GM18861 (cell line): Measurements from ENCODE around the gene GLB1L3.

Source experiments
- ATAC-seq: cut with Tn5 transposase; IDR thresholded peaks from one replicate; pipeline ENCODE4 v1.9.1; 2021; ENCODE audit not compliant: unreplicated experiment

GLB1L3 gene

DNA sequence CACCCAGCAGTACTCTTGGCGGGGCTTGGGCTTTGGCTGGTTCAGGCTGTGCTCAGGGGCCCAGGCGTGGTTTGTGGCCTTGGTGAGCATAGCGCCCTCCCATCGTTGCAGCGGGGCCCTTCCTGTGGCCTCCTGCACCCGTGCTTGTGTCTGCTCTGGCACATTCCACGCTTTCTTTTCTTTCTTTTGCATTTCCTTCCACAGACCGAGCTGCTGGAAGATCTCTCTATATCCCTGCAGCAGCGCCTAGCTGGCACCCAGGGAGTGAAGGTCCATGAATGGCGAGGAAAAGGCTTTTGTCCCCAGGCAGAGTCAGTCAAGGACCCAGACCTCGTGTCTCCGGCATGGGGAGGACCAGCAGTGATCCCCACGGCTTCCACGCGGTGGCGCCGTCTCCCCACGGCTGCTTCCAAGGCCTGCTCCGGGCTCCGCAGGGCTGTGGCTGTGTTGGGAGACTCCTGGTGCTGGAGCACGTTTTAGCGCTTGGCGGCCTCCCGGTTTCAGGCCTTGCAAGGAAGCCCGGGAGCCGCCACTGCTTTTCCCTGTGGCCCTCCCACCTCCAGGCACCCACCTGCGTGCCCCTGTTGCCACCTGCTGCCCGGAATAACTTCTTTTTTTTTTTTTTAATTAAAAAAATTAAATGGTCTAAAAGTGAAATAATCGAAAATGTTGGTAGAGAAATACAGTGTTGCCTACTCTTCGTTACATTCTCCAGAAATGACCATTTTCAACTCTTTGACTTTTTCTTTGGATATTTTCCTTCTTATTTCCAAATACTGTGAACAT lies 84.1 kb downstream of the GLB1L3 start:
- ATAC-seq: peak; percentile 82

DNA sequence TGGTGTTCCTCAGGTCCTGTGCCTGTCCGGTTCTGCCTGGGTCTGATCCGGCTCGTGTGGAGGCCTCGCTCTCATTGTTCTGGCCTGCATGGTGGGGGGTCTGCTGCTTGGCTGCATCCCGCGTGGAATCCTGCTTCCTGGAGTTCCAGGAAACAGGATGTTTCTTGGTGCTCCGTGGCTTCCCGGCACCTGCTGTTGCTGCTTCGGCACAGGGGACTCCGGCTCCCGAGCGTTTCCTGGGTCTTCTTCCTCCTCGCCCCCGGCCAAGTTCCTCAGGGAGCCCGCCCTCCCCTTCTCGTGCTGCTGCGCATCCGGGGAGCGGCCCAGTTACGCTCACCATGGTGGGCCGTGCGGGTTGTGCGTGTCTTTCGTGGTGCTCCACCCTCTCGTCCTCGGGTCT lies 85.5 kb downstream of the GLB1L3 start:
- no peak for ATAC-seq

DNA sequence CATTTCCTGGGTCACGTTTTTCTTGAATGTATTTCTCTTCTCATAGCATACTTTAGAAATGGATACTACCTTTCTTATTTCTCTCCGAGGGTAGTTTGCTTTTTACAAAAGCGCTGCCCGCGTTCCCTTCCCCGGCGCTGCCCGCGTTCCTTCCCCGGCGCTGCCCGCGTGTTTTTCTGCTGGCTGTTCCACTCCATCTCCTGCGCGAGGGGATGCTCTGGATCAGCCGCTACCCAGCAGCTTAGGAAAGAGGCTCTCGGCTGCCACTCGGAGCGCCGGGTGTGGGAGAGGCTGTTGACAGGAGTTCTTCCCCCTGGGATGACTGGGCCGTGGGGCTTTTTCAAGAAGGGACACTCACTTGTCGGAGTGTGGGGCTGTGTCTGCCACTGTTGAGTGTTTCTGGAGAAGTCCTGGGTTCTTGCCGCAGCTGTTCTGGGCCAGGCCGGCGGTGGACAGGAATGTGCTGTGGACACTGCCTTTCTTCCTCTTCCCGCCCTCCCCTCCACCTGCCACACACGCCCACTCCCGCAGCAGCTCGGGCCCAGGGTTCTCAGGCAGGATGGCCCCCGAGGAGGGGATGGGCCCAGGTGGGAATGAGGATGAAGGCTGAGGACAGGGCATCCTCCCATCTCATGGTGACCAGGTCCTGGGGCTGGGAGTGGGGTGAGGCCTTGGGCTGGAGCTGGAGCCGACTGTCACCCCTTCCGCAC lies 86.2 kb downstream of the GLB1L3 start:
- ATAC-seq: no peak

DNA sequence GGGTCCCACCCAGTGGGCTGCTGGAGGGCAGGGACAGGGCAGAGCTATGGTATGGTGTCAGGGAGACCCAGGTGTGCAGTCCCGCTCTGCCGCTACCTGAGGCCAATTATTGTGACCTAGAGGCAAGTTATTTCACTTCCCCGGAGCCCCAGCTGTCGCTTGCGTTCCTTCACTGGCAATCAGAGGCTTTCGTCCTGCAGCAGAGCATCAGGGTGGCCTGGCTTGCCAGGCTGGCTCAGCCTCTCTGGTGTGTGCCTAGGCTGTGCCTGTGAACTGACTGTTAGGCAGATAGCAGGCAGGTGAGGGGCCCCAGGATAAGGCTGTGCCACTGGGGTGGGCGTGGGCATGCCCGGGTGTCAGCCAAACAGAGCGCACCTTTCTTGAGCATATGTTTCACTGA lies 87.0 kb downstream of the GLB1L3 start:
- no peak for ATAC-seq

DNA sequence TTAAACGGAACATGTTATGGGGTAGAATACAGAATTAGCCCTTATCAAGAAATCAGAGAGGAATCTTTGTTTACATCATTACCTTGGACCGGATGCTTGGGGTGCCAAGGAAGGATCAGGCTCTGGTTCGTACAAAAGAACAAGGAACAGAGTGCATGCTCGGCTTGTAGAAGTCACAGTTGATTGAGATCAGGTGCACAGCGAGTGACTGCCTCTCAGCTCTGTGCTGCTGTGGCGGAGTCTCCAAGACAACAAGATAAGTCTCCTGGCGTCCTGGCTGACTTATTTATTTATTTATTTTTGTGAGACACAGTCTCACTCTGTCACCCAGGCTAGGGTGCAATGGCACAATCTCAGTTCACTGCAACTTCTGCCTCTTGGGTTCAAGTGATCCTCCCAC lies 87.4 kb downstream of the GLB1L3 start:
- ATAC-seq: no peak

DNA sequence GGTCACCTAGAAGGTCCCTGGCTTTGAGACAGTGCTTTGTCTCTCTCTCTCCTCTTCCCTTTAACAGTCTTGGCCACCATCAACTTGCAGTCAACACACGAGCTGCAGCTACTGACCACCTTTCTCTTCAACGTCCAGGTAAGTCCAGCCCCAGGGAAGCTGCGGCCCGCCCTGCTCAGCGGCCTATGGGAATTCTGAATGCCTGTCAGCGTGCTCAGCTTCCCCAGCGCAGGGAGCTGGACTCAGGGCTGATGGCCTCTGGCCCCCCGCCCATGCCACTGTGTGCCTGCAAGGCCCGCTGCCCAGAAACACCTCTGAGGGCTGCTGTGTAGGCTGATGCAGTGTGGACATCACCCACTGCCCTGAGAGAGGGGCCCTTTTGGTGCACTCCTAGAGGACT lies 88.1 kb downstream of the GLB1L3 start:
- no peak for ATAC-seq

DNA sequence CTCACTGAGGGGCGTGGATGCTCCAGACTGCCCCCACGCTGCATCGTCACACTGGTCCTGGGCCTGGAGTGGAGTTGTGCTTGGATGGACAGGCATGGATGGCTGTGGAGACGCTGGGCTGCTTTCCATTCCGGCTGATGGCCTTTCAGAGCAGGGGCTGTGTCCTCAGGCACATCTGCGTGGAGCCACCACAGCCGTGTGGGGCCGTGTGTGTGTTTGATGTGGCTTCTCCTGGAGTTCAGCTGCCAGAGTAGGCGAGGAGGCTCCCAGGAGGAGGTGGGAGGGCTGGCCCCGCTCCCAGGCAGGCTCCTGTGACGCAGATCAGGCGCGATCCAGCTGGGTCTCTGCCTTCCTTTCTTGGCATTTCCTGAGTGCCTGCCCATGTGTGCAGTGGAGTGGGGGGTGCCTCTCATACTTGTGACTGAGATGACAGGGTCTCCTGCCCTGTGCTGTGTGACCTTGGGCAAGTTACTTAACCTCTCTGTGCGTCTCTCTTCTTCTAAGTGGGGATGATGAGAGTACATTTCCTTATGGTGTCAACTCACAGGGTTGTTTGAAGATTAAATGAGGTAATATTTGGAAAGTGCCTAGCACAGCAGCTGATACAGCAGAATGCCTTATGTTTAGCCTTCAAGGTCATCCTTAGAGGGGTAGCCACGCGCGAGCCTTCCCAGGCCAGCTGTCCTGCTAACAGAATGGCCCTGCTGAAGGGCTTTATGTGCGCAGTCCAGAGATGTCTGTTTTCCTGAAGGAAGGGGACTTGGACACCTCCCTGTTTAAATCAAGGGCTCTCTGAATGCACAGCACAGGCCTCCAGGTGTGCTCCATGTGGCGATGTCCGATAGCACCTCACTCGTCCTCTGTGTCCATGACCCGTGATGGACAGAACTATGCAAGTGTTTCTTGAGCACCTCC lies 89.1 kb downstream of the GLB1L3 start:
- ATAC-seq: no peak

DNA sequence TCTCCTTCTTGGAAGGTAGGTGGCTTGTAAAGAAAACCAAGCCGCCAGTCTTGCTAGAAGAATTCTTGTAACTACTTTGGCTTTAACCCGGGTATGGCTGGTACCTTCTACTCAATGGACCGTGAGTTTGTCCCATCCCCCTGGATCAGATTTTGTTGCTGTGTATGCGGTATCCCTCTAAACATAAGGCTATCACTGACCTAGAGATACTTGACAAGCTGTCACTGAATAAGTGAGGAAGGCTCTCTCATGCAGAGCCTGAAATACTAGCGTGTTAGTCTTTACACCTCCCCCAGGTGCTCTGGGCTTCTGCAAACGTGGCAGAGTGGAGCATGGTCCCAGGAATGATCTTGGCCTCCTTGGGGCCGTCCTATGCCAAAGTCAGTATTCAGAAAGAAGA lies 90.1 kb downstream of the GLB1L3 start:
- no peak for ATAC-seq

DNA sequence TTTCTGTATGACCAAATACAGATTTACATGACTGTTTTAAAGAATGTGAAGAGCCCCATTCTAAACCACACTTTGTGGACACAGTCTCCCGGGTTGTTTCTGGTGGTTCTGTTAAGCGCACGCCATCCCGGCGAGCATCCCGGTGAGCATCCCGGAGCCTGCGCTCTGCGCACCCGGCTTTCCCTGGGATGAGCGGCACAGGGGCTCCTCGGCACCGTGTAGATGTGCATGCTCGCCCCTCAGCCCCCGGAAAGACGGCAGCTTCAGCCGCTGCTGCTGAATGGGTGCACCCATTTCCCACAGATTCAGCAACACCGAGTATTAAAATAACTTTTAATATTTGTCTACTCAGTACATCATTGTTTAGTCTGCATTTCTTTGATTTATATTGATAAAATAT lies 91.6 kb downstream of the GLB1L3 start:
- ATAC-seq: no peak
